ENCODE data around the gene XKR7.
A peak's percentile ranks its signal among the peaks of the same experiment; 100 is the strongest.

The XKR7 gene

DNA sequence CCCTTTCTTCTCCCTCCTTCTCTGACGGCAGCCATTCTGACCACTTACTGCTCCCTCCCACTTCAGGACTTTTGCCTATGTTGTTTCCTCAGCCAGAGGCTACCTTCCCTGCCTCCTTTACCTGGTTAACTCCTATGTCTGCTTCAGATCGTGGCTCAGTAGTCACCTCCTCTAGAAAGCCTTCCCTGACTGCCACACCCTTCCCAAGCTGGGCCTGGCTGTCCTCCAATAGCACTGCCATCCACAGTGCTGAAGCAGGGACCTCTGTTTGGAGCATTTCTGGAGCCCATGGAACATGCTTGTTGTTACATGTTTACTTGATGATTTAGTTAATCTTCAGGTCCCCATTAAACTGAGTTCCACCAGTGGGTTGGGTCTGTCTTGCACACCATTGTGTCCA lies 13.8 kb downstream of the XKR7 start:
- DNase-seq = no peak

DNA sequence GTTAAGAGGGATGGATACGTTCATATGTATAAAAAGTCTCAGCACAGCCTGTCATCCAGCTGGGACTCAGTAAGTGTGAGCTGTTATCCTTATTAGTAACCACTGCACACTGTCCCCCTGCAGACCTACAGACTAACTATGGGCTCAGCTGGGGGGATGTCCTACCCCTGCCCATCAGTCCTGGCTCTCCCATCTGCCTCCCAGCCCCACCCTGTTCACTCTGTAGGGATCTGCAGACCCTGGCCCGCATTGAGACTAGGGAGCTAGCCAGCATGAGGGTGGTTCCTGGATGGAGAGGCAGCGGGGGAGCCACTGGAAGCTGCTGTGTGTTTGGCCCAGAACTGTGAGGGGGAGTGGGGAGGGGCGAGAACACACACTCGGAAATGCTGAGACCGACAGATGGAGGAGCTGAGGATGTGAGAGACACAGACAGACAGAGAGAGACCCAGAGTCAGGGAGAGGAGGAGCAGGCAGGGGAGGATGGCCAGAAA lies 17.1 kb downstream of the XKR7 start:
- DNase-seq = no peak

DNA sequence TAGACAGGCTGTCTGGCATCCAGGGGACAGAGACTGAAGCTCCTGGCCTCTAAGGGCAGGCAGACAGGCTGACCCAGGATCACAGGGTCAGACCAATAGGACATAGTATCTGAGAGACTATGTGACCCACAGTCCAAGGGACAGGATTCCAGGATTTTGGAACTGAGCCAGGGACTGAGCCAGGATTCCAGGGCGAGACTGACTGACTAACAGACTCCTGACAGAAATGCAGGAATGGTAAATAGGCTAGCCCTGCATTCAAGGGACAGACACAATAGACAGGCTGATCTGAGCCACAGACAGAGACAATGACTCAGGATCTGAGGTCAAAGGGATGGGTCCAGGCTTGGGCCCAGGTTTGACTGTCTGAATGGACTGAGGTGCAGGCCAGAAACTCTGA lies 19.8 kb downstream of the XKR7 start:
- no peak for DNase-seq

DNA sequence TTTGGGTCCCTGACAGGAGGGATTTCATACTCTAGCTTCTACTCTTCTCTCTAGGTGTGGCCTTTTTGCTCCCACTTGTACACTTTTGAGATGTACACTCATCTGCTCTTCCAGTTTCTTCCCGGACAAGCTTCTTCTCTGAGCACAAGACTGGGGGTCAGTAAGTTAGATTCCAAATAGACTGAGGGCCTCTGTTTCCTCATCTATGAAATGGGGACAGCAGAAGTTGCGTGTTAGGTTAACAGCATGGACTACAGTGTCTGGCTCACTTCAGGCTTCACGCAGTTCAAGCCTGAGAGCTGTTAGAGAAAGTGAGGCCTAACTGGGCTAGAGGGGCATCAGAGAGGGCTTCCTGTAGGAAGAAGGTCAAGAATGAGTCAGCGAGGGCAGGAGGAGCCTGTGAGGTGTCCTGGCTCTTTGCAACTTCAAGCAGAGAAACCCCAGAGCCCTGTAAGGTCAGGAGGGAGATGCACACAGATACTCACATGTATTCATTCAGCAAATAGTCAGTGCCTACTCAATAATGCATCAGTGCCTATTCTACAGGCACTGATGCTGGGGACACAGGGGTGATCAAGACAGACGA lies 20.6 kb downstream of the XKR7 start:
- DNase-seq = no peak

DNA sequence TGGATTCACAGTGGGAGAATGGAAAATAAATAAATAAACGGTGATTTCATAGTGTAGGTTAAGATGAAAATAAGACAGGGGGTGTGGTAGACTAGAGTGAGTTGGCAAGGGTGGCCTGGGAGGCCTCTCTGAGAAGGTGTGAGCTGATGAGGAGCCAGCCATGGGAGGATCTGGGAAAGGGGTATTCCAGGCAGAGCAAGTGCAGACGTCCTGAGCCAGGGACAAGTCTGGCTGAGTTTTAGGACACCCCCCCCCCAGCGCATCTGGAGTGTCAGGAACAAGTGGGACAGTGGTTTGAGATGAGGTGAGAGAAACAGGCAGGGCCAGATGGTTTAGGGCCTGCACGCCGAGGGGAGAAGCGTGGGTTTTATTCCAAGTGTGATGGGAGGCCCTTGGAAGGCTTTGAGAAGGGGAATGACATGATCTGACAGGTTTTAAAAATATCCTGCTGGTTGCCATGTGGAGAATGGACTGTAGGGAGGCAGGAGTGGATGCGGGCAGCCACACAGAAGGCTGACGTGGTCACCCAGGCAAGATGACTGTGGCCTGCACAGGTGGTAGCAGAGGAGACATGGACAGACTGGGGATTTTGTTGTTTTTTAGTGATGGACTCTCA lies 21.2 kb downstream of the XKR7 start:
- no peak for DNase-seq

DNA sequence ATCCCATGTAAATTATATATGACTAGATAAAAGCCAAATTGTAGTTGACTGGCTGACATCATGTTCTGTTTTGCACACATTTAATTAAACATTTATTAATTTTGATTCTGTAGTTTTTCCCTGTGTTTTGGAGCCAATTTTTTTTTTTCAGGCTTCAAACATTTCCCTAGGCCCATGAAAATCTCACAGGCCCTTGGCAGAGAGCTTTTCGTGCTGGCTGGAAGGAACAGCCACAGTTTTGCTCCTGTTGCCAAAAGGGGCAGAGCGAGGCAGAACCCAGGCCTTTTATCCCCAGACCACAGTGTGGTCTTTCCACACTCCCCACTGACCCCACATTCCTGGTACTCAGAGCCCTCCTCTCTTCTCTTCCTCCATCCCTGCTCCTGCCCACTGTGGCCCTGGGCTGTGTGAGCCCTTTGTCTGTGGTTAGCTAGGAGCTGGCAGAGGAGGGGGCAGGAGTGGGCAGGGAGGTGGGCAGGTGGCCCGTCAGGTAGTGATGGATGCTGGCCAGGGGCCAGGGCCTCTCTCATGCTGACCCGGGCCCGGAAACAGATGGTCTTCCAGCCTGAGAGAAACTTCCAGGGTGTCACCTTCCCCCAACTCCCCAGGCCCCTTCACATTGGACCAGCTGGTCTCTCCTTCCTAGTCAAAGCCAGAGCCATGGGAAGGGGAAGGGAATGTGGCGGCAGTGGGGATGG lies 22.8 kb downstream of the XKR7 start:
- no peak for DNase-seq

DNA sequence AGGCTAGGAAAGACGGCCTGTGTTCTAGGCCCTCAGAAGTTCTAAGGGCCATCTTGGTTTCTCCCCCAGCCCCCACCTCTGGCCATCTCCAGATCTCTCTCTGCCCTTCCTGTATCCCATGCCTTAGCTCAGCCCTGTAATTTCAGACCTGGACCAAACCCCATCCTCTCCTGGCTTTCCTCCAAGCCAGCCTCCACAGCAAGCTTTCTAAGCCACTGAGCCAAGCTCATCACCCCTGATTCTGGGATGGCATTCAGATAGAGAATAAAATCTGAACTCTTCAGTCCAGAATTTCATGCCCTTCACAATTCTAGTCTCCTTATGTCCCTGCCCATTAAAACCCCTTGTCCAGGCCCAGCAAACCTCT lies 23.4 kb downstream of the XKR7 start:
- DNase-seq = no peak

DNA sequence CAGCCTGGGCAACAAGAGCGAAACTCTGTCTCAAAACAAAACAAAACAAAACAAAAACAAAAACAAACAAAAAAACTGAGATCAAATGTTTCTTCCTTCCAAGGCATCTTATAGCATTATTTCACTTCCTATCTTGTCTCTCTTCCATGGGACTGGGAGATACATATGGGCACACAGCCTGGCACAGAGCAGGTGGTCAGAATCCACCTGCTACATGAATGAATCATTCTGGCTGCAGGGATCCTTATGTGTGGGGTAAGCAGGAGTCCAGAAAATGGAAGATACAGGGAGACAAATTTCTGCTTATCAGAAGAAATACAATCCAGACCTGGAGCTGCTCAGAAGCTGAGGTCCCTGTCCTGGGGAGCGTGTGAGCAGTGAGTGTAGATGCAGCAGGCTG lies 24.1 kb downstream of the XKR7 start:
- no peak for DNase-seq

DNA sequence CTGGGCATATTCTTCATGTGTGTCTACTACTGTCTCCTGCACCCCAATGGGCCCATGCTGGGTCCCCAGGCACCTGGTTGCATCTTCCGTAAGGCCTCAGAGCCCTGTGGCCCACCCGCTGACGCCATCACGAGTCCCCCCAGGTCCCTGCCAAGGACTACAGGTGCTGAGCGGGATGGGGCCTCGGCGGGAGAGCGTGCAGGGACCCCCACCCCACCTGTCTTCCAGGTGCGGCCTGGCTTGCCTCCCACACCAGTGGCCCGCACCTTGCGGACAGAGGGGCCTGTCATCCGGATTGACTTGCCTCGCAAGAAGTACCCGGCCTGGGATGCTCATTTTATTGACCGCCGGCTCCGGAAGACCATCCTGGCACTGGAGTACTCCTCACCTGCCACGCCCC lies 29.0 kb downstream of the XKR7 start:
- no peak for DNase-seq

DNA sequence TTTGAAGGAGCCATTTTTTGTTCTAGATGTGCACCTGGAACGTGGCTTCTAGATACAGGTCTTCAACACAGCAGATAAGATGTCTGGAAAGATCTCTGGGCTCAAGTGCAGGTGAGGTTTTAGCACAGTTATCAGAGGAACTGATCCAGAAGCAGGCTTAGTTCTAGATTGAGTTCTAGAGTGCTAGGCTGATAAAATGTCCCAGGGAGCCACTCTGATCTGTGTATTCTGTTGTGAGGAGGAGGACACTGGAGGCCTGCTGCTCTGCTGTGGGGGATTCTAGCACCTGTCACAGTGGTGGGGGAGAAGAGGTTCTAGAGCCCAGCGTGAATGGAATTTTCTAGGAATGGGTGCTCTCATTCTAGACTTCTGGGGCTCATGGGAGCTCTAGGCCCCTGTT lies 30.3 kb downstream of the XKR7 start:
- no peak for DNase-seq

DNA sequence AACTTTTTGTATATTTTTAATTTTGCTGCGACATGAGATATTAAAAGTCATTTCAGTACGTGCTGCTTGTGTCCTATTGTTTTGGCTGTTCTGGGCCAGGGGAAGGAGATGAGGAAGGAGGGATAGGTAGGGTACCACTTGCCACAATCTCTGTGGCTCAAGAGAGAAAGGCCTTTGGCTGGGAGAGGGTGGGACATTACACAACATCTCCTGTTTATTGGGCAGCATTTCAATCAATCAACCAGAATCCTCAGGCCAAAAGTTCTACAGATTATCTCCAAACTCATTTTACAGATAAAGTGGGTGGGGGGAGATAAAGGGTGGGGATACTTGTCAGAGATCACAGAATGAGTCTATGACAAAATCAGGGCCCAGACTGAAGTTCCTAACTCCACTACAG lies 35.4 kb downstream of the XKR7 start:
- no peak for DNase-seq

DNA sequence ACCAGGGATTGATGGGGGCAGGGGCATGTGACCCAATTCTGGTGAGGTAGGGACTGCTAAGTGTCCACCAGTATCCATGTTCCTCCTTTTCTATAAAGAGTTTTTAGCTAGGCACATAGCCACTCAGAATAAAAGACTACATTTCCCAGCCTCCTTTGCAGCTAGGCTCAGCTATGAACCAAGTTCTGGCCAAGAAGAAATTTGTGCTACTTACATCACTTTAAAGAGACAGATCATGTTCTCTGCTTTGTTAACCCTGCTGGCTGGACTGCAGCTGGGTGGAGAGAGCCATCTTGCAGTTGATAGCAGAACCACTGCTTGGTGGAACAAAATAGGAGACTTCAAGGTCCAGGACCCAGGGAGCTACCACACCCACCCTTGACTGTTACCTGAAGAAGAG lies 37.0 kb downstream of the XKR7 start:
- DNase-seq = no peak

DNA sequence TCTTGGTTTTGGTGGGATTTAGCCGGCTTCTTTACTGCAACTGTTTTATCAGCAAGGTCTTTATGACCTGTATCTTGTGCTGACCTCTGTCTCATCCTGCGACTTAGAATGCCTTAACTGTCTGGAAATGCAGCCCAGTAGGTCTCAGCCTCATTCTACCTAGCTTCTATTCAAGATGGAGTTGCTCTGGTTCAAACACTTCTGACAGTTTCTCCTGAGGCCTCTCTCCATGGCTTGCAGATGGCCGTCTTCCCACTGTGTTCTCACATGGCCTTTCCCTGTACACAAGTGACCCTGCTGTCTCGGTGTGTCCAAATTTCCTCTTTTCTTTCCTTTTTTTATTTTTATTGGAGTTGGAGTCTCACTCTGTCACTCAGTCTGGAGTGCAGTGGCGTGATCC lies 38.1 kb downstream of the XKR7 start:
- DNase-seq = no peak

DNA sequence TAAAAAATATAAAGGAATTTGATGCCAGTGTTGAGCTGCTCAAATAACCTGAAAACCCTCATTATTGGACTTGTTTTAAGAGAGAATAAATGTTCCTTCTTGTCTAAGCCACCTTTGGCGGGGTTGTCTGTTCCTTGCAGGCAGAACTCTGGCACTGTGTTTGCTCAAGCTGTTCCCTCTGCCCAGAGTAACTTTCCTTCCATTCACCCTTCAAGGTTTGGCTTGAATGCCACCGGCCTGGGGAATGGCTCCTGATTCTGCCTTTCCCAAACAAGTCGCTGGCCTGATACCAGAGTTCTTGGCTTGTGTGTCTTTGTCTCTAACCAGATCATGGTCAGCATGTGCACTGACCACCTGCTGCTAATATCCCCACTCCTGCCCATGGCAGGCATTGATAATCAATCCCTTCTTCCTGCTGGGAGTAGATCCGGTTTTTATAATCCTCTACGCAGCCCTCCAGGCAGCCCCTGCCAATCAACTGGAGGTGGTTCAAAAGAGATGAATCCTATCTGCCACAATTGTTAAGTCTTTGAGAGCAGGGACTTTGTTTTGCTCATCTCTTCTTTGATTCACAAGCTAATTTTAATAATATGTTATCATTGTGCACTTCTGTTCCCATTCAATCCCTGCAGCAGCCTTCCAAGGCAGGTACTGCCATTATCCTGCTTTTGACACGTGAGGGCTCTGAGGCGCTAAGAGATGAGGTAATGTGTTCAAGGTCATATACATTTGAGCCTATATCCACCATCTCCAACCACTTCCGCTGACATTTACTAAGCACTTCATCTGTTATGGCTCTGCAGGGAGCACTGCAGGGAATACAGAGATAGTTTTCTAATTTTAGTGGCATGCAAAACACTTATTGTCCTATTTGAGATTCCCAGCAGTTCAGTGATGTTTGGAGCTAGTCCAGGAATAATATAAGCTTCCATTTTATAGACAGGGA lies 39.2 kb downstream of the XKR7 start:
- no peak for DNase-seq

DNA sequence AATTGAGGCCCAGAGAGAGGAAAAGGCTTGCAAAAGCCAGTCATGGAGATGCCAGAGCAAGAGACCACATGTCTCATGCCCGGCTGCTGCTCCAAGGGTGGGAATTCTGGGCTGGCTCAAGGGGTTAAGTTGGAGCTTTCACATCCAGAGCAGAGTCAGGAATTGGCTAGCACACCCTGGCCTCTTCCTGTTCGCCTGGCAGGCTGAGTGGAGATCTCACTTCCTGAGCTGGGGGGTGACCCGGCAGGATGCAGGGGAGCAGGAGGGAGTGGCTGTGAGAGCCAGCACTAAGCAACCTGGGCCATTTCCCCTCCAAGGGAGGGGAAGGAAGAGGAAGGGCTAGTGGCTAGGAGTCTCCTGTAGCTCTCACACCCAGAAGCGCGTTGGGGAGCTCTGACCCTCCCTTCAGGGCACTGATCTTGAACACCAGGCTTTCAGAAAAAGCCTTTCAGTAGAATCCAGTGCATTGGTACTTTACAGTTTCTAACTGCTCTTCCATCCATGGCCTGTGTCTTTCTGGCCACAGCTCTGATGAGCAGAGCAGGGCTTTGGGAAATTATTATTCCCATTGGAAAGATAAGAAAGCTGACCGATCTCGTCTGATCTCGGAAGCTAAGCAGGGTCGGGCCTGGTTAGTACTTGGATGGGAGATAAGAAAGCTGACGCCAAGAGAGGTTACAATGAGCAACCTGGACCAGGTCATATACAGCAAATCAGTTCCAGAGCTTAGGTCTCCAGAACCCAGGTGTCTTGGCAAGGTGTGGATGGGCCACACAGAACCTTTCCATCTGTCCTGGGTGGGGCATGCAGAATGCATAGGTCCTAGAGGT lies 40.1 kb downstream of the XKR7 start:
- no peak for DNase-seq

DNA sequence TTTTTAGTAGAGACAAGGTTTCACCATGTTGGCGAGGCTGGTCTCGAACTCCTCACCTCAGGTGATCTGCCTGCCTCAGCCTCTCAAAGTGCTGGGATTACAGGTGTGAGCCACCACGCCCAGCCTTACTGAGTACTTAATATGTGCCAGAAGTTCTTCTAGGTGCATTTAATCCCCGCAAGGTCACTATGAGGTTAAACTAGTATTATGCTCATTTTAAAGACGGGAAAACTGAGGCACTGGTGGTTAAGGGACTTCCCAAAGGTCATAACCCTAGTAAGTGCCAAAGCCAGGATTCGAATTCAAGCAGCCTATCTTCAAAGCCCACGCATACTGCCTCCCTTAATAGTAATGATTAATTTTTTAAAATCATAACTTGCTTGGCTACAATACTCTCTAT lies 41.6 kb downstream of the XKR7 start:
- no peak for DNase-seq

DNA sequence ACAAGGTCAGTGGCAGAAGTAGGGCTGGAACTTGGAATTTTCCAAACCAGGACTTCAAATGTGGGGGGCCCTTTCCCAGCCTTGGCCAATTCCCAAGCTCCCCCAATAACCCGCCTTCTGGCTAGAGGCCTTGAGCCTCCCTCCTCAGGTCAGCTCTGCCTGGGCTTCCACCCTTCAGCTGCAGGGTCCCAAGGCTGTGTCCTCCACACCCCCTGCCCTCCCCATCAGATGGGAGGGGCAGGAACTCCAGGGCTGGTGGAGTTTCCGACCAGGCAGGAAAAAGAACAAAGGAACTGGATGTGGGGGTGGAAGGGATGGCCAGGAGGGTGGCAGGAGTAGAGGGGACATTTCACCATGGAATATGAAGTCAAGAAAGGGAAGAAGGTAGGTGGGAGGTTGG lies 42.1 kb downstream of the XKR7 start, which contains the start of gene CCM2L:
Gene CCM2L (plus strand): TSS at position 338 of the 400 bp plus-strand sequence. CDS start 17 bp downstream, at position 355.
- no peak for DNase-seq

DNA sequence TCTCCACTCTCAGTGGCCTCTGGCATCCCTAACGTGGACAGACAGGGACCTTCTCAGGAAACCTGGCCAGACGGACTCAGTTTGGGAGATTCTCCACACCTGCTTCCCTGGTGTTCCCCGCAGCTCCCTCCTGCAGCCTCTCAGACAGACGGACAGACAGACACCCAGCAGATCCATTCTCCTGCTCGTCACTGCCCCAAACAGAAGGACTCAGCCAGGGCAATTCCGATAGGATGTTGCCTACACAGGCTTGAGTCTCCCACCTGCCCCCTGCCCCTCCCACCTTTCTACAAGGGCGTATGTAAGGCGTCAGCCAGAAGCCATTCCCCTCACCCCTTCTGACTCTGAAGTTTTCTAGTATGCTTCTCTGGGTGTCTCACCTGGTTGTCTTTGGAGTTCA lies 42.7 kb downstream of the XKR7 start:
- DNase-seq = no peak

DNA sequence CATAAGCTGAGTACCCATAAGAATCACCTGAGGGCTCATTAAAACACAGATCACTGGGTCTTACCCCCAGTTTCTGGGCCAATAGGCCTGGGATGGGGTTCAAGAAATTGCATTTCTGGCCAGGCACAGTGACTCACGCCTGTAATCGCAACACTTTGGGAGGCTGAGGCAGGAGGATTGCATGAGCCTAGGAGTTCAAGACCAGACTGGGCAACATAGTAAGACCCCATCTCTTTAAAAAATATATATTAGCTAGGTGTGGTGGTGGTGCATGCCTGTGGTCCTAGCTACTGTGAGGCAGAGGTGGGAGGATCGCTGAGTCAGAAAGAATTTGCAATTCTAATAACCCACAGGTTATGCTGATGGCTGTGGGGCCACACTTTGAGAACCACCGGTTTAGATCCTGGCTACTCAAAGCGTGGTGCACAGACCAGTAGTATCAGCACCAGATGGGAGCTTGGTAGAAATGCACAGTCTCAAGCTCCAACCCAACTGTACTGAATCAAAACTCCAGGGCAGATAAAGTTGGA lies 44.3 kb downstream of the XKR7 start:
- DNase-seq = no peak

DNA sequence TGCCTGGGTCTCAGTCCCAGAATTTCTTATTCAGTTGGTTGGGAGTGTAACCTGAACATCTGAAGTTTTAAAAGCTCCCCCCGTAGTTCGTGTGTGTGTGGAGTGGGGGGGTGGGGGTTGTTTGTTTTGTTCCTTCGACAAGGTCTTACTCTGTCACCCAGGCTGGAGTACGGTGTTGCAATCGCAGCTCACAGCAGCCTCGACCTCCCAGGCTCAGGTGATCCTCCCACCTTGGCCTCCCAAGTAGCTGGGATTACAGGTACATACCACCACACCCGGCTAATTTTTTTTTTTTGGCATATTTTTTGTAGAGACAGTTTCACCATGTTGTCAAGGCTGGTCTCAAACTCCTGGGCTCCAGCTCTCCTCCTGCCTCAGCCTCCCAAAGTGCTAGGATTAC lies 45.4 kb downstream of the XKR7 start:
- no peak for DNase-seq

DNA sequence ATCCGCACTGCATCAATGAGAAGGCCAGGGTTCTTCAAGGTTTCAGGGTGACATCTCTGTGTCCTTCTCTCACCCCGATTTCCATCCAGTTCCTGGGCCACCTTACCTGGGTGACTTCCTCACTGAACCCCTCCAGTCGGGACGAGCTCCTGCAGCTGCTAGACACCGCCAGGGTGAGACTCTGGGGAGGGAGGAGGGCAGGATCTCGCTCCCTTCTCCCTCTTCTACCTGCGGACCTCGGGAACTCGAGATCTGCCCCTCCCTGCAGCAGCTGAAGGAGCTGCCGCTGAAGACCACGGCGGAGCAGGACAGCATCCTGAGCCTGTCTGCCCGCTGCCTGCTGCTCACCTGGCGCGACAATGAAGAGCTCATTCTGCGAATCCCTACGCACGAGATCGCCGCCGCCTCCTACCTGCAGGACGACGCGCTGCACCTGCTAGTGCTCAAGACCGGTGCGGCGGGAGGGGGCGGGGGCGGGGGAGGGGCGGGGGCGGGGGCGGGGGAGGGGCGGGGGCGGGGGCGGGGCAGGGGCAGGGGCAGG lies 49.8 kb downstream of the XKR7 start:
- DNase-seq = peak; percentile 26

Measured in activated CD4-positive, alpha-beta T cell treated with anti-CD3 and anti-CD28 coated beads, Interleukin-2, amount 50 U/mL, for 16 hours (primary cell).